ENCODE results near the gene HOXD12.
A peak's percentile ranks its signal among the peaks of the same experiment; 100 is the strongest.

HOXD12 gene

DNA sequence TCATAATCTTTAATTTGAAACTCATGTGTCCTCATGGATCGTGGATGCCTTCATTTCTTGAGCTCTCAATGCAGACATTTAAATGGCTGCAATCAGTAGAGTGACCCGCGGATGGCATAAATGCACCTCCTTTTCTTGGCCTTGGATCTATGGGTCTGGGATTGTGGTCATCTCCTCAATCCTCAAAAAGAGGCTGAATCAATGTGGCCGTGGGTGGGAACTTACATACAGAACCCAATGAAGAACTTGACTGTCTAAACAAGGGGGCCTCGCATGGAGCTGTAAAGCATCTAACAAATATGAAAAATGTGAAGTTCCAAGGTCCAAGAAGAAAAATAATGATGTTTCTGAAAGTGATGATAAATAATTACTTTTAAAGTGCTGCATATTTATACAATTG lies 4.2 kb upstream of the HOXD12 start:
- Histone ChIP-seq H3K23ac (ENCODE audit: low read length) (no peak overlapping the region), H2AFZ (ENCODE audit: insufficient read depth, low read length, poor library complexity) (no peak overlapping the region), H2AK5ac (ENCODE audit: low read length) (no peak overlapping the region), H3K9me3 (ENCODE audit: insufficient read depth, low read depth, low read length) (peaks cover 10% of the 10 kb centered on the region), H3K27me3 (ENCODE audit: insufficient read depth, low read length) (peaks cover 81% of the 10 kb centered on the region), H3K36me3 (ENCODE audit: control insufficient read depth in 1 of 2, insufficient read depth in 2 of 2, low read length in 2 of 2) (no peaks in the 10 kb centered on the region), H3K4me1 (ENCODE audit: control insufficient read depth in 1 of 2, insufficient read depth in 2 of 2, low read length in 2 of 2) (peaks cover 10 to 27% of the 10 kb centered on the region in 2 experiments), H4K8ac (ENCODE audit: low read depth, low read length) (no peak overlapping the region), H3K4ac (ENCODE audit: low read depth, low read length) (no peak overlapping the region), H3K14ac (ENCODE audit: low read length) (no peak overlapping the region), H3K27ac (ENCODE audit: low read depth, low read length) (no peak overlapping the region), H3K79me1 (ENCODE audit: low read length) (no peaks in the 10 kb centered on the region), H3K18ac (ENCODE audit: low read length) (no peak overlapping the region), H3K4me3 (ENCODE audit: low read depth, low read length) (no peak overlapping the region), H2BK12ac (ENCODE audit: low read length) (no peak overlapping the region), H3K4me2 (ENCODE audit: low read length) (no peak overlapping the region), H2BK120ac (ENCODE audit: insufficient read depth, low read length, poor library complexity) (no peak overlapping the region), H4K12ac (ENCODE audit: low read depth, low read length) (no peak overlapping the region), H3K9ac (ENCODE audit: low read length) (no peak overlapping the region), H4K91ac (ENCODE audit: low read depth, low read length) (no peak overlapping the region), H3K79me2 (ENCODE audit: control insufficient read depth, insufficient read depth, low read length, poor library complexity) (no peaks in the 10 kb centered on the region), H2BK5ac (ENCODE audit: low read depth, low read length, poor library complexity) (no peak overlapping the region)
- WGBS (ENCODE audit: extremely low coverage, insufficient coverage, insufficient read length), result no CpG with 5 or more reads among the region's 5 CpGs
- DNase-seq, result no peak

DNA sequence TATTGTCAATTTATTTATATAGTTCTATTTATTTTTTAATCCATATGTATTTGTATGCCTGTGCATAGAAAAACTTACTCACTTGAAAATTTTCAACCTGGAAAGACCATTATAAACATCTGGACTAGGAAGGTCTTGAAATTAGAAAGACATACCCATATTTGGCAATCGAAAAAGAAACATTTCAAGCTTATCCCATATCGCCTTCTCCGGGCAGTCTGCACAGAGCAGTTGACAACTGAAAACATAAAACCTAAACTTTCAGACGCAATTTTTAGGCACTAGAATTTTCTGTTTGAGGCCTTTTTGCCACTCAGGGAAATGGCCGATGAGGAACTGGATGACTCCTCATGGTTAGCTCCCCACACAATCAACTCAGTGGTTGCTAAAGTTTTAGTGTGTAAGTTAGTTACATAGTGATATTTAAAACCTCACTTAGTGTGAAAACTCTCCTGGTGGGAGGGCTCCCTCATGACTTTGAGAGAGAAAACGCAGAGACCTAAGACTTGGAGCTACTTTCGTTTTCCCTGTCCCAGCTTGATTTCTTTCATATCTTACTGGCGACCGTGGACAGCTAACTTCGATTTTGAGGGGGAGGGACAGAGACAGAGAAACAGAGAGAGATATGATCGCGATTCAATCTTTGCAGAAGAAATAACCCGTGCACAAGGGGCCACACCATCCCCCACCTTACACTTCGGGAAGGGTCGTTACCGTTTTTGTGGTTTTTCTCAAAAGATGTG lies 3.2 kb upstream of the HOXD12 start:
- no peak for DNase-seq
- no peak overlapping the region for H3K18ac ChIP-seq (ENCODE audit: low read length)
- no CpG with 5 or more reads among the region's 16 CpGs for WGBS (ENCODE audit: extremely low coverage, insufficient coverage, insufficient read length)
- no peak overlapping the region for H4K12ac ChIP-seq (ENCODE audit: low read depth, low read length)
- peaks cover 13% of the 10 kb centered on the region for H3K9me3 ChIP-seq (ENCODE audit: insufficient read depth, low read depth, low read length)
- H4K8ac ChIP-seq (ENCODE audit: low read depth, low read length), result no peak overlapping the region
- no peak overlapping the region for H3K4ac ChIP-seq (ENCODE audit: low read depth, low read length)
- H3K4me2 ChIP-seq (ENCODE audit: low read length), result peak overlapping the region; percentile 86
- peaks cover 82% of the 10 kb centered on the region for H3K27me3 ChIP-seq (ENCODE audit: insufficient read depth, low read length)
- H3K27ac ChIP-seq (ENCODE audit: low read depth, low read length), result no peak overlapping the region
- no peak overlapping the region for H4K91ac ChIP-seq (ENCODE audit: low read depth, low read length)
- H3K4me3 ChIP-seq (ENCODE audit: low read depth, low read length), result no peak overlapping the region
- no peak overlapping the region for H2BK5ac ChIP-seq (ENCODE audit: low read depth, low read length, poor library complexity)
- H3K14ac ChIP-seq (ENCODE audit: low read length), result no peak overlapping the region
- no peak overlapping the region for H2AK5ac ChIP-seq (ENCODE audit: low read length)
- no peak overlapping the region for H2AFZ ChIP-seq (ENCODE audit: insufficient read depth, low read length, poor library complexity)
- no peaks in the 10 kb centered on the region for H3K79me2 ChIP-seq (ENCODE audit: control insufficient read depth, insufficient read depth, low read length, poor library complexity)
- H2BK120ac ChIP-seq (ENCODE audit: insufficient read depth, low read length, poor library complexity), result no peak overlapping the region
- H3K36me3 ChIP-seq (ENCODE audit: control insufficient read depth in 1 of 2, insufficient read depth in 2 of 2, low read length in 2 of 2), result no peaks in the 10 kb centered on the region
- no peak overlapping the region for H3K23ac ChIP-seq (ENCODE audit: low read length)
- peaks cover 10 to 27% of the 10 kb centered on the region in 2 experiments for H3K4me1 ChIP-seq (ENCODE audit: control insufficient read depth in 1 of 2, insufficient read depth in 2 of 2, low read length in 2 of 2)
- H2BK12ac ChIP-seq (ENCODE audit: low read length), result no peak overlapping the region
- H3K79me1 ChIP-seq (ENCODE audit: low read length), result no peaks in the 10 kb centered on the region
- H3K9ac ChIP-seq (ENCODE audit: low read length), result no peak overlapping the region

DNA sequence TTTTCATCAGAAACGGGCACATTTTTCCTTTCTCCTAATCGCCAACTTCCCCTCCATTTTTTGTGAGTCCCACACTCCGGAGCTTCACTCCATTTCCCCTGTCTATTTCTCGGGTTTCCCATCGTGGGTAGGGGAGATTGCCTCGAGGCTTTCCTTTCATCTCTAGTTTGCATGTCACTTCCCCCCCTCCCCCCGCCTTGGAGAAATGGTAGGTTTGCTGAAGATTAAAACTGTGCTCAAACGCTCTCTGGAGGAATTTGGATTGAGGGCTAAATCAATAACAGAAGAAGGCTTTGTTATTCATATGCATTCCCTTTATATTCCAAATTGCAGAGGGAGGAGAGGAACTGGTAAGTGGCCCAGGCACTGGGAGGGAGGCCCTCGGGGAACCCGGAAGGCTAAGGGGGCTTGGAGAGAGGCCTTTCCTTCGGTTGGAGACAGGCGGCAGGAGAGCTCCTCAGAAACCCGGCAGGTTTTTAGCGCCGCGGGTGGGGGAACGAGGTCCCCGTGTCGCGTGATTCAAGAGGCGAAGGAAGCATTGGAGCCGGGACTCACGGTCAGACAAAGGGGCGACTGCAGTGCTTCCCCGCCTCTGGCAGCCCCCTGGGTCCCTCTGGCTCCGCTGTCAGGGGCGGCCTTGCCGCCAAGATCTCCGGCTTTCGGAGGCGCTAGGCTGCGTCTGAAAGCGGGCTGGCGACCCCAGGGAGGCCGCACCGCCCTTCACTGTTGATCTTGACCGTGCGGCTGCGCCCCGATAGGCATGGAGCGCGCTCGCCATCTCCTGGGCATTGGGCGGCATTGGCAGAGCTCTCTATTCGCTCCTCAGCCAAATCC lies 2.4 kb upstream of the HOXD12 start:
- Histone ChIP-seq H3K4ac (ENCODE audit: low read depth, low read length) (no peak overlapping the region), H2BK5ac (ENCODE audit: low read depth, low read length, poor library complexity) (no peak overlapping the region), H3K18ac (ENCODE audit: low read length) (no peak overlapping the region), H3K9ac (ENCODE audit: low read length) (no peak overlapping the region), H2BK12ac (ENCODE audit: low read length) (no peak overlapping the region), H3K14ac (ENCODE audit: low read length) (no peak overlapping the region), H3K79me2 (ENCODE audit: control insufficient read depth, insufficient read depth, low read length, poor library complexity) (no peaks in the 10 kb centered on the region), H2AK5ac (ENCODE audit: low read length) (no peak overlapping the region), H2BK120ac (ENCODE audit: insufficient read depth, low read length, poor library complexity) (peak overlapping the region; percentile 7), H4K8ac (ENCODE audit: low read depth, low read length) (no peak overlapping the region), H4K12ac (ENCODE audit: low read depth, low read length) (no peak overlapping the region), H4K91ac (ENCODE audit: low read depth, low read length) (no peak overlapping the region), H3K4me1 (ENCODE audit: control insufficient read depth in 1 of 2, insufficient read depth in 2 of 2, low read length in 2 of 2) (peaks cover 10 to 27% of the 10 kb centered on the region in 2 experiments), H3K79me1 (ENCODE audit: low read length) (no peaks in the 10 kb centered on the region), H3K27me3 (ENCODE audit: insufficient read depth, low read length) (peaks cover 82% of the 10 kb centered on the region), H3K9me3 (ENCODE audit: insufficient read depth, low read depth, low read length) (peaks cover 11% of the 10 kb centered on the region), H3K4me2 (ENCODE audit: low read length) (peak overlapping the region; percentile 86), H3K27ac (ENCODE audit: low read depth, low read length) (no peak overlapping the region), H3K23ac (ENCODE audit: low read length) (no peak overlapping the region), H3K4me3 (ENCODE audit: low read depth, low read length) (no peak overlapping the region), H3K36me3 (ENCODE audit: control insufficient read depth in 1 of 2, insufficient read depth in 2 of 2, low read length in 2 of 2) (no peaks in the 10 kb centered on the region), H2AFZ (ENCODE audit: insufficient read depth, low read length, poor library complexity) (peak overlapping the region; percentile 46)
- WGBS (ENCODE audit: extremely low coverage, insufficient coverage, insufficient read length), result no CpG with 5 or more reads among the region's 45 CpGs
- DNase-seq, result peak; percentile 40 to 71

DNA sequence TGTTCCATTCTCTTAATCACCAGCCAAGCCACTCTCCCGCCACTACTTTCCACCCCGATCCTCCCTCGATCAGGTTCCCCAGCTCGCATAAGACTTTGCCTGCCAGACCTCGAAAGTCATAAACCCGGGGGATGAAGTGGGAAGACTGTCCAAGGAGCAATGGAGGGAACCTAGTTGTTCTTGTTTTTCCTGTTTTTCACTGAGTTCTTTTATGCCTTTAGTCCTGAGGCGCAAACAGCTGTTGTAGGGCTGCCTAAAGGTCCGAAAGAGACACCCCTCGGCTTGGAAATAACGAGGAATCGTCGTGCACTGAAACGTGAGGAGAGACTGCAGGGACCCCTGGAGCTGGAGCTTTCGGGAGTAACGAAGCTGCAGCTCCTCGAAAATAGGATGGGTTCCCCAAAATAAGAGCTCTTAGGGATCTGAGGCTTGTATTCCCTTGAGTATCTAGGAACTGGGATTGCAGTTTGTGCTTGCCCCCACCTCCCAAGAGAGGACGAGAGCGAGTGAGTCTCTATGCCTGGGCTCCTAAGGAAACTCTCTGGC lies 1.7 kb upstream of the HOXD12 start:
- Histone ChIP-seq H3K4me2 (ENCODE audit: low read length) (peak overlapping the region; percentile 86), H3K79me2 (ENCODE audit: control insufficient read depth, insufficient read depth, low read length, poor library complexity) (no peaks in the 10 kb centered on the region), H2AFZ (ENCODE audit: insufficient read depth, low read length, poor library complexity) (no peak overlapping the region), H4K12ac (ENCODE audit: low read depth, low read length) (no peak overlapping the region), H3K23ac (ENCODE audit: low read length) (no peak overlapping the region), H3K36me3 (ENCODE audit: control insufficient read depth in 1 of 2, insufficient read depth in 2 of 2, low read length in 2 of 2) (no peaks in the 10 kb centered on the region), H2AK5ac (ENCODE audit: low read length) (no peak overlapping the region), H2BK12ac (ENCODE audit: low read length) (no peak overlapping the region), H2BK120ac (ENCODE audit: insufficient read depth, low read length, poor library complexity) (no peak overlapping the region), H2BK5ac (ENCODE audit: low read depth, low read length, poor library complexity) (no peak overlapping the region), H3K27me3 (ENCODE audit: insufficient read depth, low read length) (peaks cover 82% of the 10 kb centered on the region), H3K9ac (ENCODE audit: low read length) (no peak overlapping the region), H3K4me1 (ENCODE audit: control insufficient read depth in 1 of 2, insufficient read depth in 2 of 2, low read length in 2 of 2) (peaks cover 10 to 27% of the 10 kb centered on the region in 2 experiments), H4K8ac (ENCODE audit: low read depth, low read length) (no peak overlapping the region), H3K14ac (ENCODE audit: low read length) (no peak overlapping the region), H4K91ac (ENCODE audit: low read depth, low read length) (no peak overlapping the region), H3K9me3 (ENCODE audit: insufficient read depth, low read depth, low read length) (peaks cover 11% of the 10 kb centered on the region), H3K18ac (ENCODE audit: low read length) (no peak overlapping the region), H3K79me1 (ENCODE audit: low read length) (no peaks in the 10 kb centered on the region), H3K4me3 (ENCODE audit: low read depth, low read length) (no peak overlapping the region), H3K27ac (ENCODE audit: low read depth, low read length) (no peak overlapping the region), H3K4ac (ENCODE audit: low read depth, low read length) (no peak overlapping the region)
- no CpG with 5 or more reads among the region's 18 CpGs for WGBS (ENCODE audit: extremely low coverage, insufficient coverage, insufficient read length)
- DNase-seq, result peak in 1 of 2 donors; percentile 64
